Epithelial cell of esophagus (primary cell): ENCODE results near the gene UPF1.

Source experiments
- DNase-seq: peaks from one replicate; pipeline ENCODE4 v3.0.0; 2010; ENCODE audit warnings: low read depth
- H3K4me3 ChIP-seq: 2 replicates; pipeline ENCODE4 v1.5.1; 2011; ENCODE audit warnings: mild to moderate bottlenecking, low read length, control low read depth
- TF ChIP-seq, protein P1 (sequence below): IDR thresholded peaks from 2 replicates; pipeline ENCODE4 v1.5.1; 2011; ENCODE audit warnings: low read depth, mild to moderate bottlenecking, low read length, control low read depth, inconsistent platforms; ENCODE audit not compliant: insufficient read depth; ENCODE audit errors: missing control alignments

UPF1 gene

DNA sequence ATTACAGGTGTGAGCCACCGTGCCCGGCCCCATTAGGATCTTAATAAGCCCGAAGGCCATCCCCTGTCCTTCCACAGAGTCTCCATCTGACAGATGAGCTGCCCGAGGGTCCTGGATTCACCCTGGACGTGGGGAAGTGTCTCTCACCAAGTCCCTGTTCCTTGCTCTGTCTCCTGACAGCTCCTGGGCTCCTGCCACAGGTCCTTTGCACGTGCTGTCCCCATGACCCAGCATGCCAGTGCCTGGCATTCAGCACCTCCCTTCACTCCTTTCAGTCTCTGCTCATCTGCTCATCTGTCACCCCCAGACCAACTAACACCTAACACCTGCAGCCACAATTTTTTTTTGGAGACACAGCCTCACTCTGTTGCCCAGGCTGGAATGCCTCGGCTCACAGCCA lies 49.7 kb downstream of the UPF1 start:
- no peak for DNase-seq
- no peak overlapping the region for H3K4me3 ChIP-seq
- TF ChIP-seq, protein P1, sequence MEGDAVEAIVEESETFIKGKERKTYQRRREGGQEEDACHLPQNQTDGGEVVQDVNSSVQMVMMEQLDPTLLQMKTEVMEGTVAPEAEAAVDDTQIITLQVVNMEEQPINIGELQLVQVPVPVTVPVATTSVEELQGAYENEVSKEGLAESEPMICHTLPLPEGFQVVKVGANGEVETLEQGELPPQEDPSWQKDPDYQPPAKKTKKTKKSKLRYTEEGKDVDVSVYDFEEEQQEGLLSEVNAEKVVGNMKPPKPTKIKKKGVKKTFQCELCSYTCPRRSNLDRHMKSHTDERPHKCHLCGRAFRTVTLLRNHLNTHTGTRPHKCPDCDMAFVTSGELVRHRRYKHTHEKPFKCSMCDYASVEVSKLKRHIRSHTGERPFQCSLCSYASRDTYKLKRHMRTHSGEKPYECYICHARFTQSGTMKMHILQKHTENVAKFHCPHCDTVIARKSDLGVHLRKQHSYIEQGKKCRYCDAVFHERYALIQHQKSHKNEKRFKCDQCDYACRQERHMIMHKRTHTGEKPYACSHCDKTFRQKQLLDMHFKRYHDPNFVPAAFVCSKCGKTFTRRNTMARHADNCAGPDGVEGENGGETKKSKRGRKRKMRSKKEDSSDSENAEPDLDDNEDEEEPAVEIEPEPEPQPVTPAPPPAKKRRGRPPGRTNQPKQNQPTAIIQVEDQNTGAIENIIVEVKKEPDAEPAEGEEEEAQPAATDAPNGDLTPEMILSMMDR: no peak

DNA sequence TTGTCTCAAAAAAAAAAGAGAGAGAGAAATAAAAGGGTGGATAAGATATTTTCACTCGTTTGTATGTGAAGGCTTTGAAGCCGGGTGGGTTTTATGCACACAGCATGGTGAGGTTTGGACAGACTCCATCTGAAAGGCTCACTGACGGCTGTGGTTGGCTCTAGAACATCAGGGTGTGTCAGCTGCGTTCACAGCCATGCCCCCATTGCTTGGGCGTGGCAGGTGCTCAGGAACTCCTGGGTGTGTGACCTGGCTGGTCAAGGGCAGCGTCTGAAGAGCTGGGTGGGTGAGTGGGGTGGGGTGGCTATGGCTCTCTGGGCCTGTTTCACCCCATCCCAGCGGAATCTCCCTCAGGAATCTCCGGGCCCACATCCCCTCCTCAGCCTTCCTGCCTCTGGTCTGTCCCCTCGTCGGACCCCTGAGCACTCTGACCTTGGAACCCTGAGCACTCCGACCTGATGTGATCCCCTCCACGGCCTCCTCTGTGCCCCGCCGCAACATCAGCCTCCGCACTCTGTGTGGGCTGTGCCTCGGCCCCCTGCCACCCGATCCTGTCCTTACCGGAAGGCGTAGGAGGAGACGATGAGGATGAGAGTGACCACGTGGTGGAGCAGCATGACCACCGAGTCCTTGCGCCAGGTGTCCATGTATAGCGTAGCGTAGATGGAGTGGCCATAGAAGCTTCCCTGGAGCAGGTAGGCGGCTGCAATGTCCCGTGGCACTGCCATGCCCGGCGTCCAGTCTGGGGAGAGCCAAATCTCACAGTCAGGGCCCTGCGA lies 52.0 kb downstream of the UPF1 start:
- TF ChIP-seq, protein P1: no peak
- no peak overlapping the region for H3K4me3 ChIP-seq
- no peak for DNase-seq

DNA sequence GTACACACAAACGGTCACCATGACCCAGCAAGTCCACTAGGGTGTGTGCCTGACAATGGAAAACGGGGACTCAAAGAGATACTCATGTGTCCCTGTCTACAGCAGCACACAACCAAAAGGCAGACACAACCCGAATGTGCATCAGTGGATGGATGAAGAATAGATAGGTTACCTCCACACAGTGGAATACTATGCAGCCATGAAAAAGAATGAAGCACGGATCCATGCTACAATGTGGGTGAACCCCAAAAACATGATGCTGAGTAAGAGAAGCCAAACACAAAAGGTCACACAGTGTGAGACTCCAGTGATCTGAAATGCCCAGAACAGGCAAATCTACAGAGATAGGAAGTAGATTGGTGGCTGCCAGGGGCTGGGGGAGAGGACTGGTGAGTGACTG lies 55.2 kb downstream of the UPF1 start:
- no peak overlapping the region for H3K4me3 ChIP-seq
- DNase-seq: no peak
- TF ChIP-seq, protein P1: no peak

DNA sequence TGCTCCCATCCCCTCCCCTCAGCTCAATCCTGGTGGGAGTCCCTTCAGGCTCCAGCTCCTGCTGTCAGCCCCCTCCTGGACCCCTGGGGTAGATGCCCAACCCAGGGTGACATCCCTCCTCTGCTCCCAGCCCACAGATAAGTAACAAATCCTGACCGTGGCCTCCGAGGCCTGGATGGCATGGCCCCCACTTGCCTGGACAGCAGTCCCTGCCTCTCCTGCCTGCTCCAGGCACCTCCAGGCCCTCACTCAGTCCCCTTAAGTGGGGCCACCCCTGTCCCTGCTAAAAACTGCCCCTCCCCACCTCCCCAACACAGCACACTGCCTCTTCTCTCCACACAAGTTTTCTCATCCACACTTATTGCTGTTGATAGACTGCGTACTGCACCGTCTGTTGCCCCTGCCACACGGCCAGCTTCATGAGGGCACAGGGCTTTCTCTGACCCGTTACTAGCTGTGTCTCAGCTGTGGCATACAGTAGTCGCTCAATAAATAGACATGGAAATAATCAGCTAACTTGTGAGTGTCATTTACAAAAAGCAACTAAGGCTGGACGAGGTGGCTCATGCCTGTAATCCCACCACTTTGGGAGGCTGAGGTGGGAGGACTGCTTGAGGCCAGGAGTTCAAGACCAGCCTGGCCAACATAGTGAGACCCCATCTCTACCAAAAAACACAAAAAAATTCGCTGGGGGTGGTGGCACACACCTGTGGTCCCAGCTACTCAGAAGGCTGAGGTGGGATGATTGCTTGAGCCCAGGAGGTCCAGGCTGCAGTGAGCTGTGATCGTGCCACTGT lies 58.4 kb downstream of the UPF1 start:
- no peak for DNase-seq
- TF ChIP-seq, protein P1: no peak
- H3K4me3 ChIP-seq: no peak overlapping the region

DNA sequence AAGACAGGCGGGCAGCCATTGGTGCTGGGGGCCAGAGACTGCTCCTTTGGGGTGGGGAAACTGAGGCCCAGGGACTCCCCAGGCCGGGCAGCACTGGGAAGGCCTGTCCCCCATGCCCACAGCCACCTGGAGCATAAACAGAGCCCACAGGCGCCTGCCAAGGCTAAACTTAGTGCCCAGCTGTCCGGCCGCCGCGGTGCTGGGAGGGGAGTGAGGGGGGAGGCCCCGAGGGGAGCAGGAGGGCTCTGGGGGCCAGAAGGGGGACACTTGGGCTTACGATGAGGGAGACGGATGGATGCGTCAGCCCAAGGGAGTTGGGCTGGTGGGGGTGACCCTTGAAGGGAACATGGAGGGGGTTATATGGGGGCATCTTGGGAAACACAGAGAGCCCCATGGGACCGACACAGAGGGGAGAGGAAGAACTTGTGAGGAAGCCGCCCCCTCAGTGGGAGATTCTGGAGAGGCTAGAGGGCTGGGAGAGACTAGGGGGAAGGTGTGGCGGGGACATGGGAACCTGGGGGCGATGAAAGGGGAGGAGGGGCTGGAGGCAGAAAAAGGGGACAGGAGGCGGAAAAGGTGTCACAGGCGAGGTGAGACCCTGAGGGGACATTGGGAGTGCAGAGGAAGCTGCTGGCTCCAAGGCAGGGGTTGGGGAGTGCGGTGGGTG lies 62.0 kb downstream of the UPF1 start:
- no peak overlapping the region for H3K4me3 ChIP-seq
- TF ChIP-seq, protein P1: no peak
- DNase-seq: no peak

DNA sequence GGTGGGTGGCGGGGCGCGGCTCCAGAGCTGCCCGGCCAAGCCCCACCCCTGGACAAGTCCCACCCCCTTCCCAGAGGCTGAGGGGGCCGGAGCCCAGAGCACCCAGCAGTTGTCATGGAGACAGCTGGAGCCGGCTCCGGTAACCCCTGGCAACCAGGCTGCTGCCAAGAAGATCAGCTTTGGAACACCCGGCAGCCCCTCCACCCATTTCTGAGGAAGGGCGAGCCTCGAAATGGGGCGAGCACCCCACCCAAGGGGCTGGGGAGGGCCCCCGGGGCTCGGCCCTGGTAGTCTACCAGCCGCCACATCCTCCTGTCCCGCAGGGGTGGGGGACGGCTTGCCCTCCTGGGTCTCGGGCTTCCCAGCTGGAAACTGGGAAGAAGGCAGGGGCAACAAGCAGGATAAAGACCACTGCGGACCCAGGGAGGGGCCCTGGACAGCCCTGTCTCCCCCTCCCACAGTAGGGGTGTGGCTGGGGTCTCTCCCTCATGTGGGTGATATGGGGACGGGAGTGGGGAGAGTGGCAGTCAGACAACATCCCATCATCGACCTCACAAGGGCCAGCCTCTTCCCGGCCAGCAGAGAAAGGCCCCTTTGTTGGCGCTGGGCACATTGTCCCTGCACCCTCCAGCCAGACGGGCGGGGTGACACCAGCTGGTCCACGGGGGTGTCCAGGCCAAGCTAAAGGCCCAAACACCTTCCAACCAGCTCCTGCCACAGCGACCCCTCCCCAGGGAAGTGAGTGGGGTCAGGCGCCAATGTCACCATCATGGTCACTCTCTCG lies 62.7 kb downstream of the UPF1 start:
- H3K4me3 ChIP-seq: no peak overlapping the region

More for the DNA sequence above, 62.7 kb downstream of the UPF1 start:
- TF ChIP-seq, protein P1: no peak
- DNase-seq: no peak
